Measurements from ENCODE around the gene SLC16A4. TPM values are rescaled to one million over a fixed set of nuclear protein-coding genes. Genes with fewer than 3 reads are reported as not detected.
"Not testable (repeated sequence)": the region's sequence is repeated elsewhere in the genome, so short reads cannot be mapped to it uniquely, and the experiment has no call there.

SLC16A4 gene
- total RNA-seq, 1 experiment from 2014 or later = 0.46 TPM

- in situ Hi-C loops (cut with HindIII; ENCODE audit: low pct_unique_long_range_greater_than_20kb, low sequenced_read_pairs) = no loop called here
- BruUV-seq (replicated peaks) = no TSS peak
- ATAC-seq (no peak), DNase-seq (ENCODE audit: low read depth, low spot score) (no peak)
- CTCF ChIA-PET = no interaction called here
- POLR2A ChIA-PET = interaction anchor here (0.7 kb wide), 1 partner anchor 66 kb away, joined by 3 read pairs; no protein-coding TSS in a partner anchor
- Histone ChIP-seq H3K36me3 (ENCODE audit: control insufficient read depth, insufficient read depth, low read length) (peaks cover 27% of the 10 kb centered on the region), H3K4me1 (ENCODE audit: control insufficient read depth, insufficient read depth, low read length) (no peaks in the 10 kb centered on the region), H3K27me3 (ENCODE audit: control insufficient read depth, insufficient read depth, low read length) (no peaks in the 10 kb centered on the region), H3K27ac (ENCODE audit: low read length) (no peak overlapping the region), H3K4me3 (ENCODE audit: low read depth in 2 of 2, low read length in 2 of 2) (no peak overlapping the region), H3K9me3 (ENCODE audit: control insufficient read depth, insufficient read depth, low read depth, low read length) (no peaks in the 10 kb centered on the region)
- TF ChIP-seq TCF7L2 (IDR thresholded peaks at IDR 0.05; ENCODE audit: low read depth, low read length) (no peak), POLR2AphosphoS5 (IDR thresholded peaks at IDR 0.05; ENCODE audit: low read depth, low read length) (no peak), CTCF (IDR thresholded peaks at IDR 0.05) (no peak), REST (IDR thresholded peaks at IDR 0.05; ENCODE audit: insufficient read depth in 1 of 2, low read depth in 2 of 2, low read length in 1 of 2) (no peak), SIN3A (IDR thresholded peaks at IDR 0.05; ENCODE audit: borderline replicate concordance, insufficient read depth, low read depth, low read length) (no peak)
- intact Hi-C loops (cut with micrococcal nuclease; ENCODE audit: unreplicated experiment) = no loop called here
These were observed 13.6 kb upstream of the SLC16A4 start for GRCh38 chr1:110404401-110404800.

GRCh38 chr1:110403805-110404204 is 13.0 kb upstream of the SLC16A4 start:
- intact Hi-C loops (cut with micrococcal nuclease; ENCODE audit: unreplicated experiment) = no loop called here
- H3K9me3 ChIP-seq (ENCODE audit: control insufficient read depth, insufficient read depth, low read depth, low read length) = no peaks in the 10 kb centered on the region
- in situ Hi-C loops (cut with HindIII; ENCODE audit: low pct_unique_long_range_greater_than_20kb, low sequenced_read_pairs) = no loop called here
- H3K4me3 ChIP-seq (ENCODE audit: low read depth in 2 of 2, low read length in 2 of 2) = no peak overlapping the region
- TF ChIP-seq REST (IDR thresholded peaks at IDR 0.05; ENCODE audit: insufficient read depth in 1 of 2, low read depth in 2 of 2, low read length in 1 of 2) (no peak), POLR2AphosphoS5 (IDR thresholded peaks at IDR 0.05; ENCODE audit: low read depth, low read length) (no peak), CTCF (IDR thresholded peaks at IDR 0.05) (no peak), SIN3A (IDR thresholded peaks at IDR 0.05; ENCODE audit: borderline replicate concordance, insufficient read depth, low read depth, low read length) (no peak), TCF7L2 (IDR thresholded peaks at IDR 0.05; ENCODE audit: low read depth, low read length) (no peak)
- ATAC-seq (no peak), DNase-seq (ENCODE audit: low read depth, low spot score) (no peak)
- POLR2A ChIA-PET = no interaction called here
- peaks cover 27% of the 10 kb centered on the region for H3K36me3 ChIP-seq (ENCODE audit: control insufficient read depth, insufficient read depth, low read length)
- no peak overlapping the region for H3K27ac ChIP-seq (ENCODE audit: low read length)
- no peaks in the 10 kb centered on the region for H3K27me3 ChIP-seq (ENCODE audit: control insufficient read depth, insufficient read depth, low read length)
- no peaks in the 10 kb centered on the region for H3K4me1 ChIP-seq (ENCODE audit: control insufficient read depth, insufficient read depth, low read length)
- BruUV-seq (replicated peaks) = no TSS peak
- CTCF ChIA-PET = no interaction called here

GRCh38 chr1:110396259-110396958 is 5.6 kb upstream of the SLC16A4 start:
- CTCF ChIA-PET; H3K36me3 ChIP-seq (ENCODE audit: control insufficient read depth, insufficient read depth, low read length); POLR2A ChIA-PET; ATAC-seq; DNase-seq (ENCODE audit: low read depth, low spot score); H3K4me1 ChIP-seq (ENCODE audit: control insufficient read depth, insufficient read depth, low read length); H3K9me3 ChIP-seq (ENCODE audit: control insufficient read depth, insufficient read depth, low read depth, low read length); H3K4me3 ChIP-seq (ENCODE audit: low read depth in 2 of 2, low read length in 2 of 2); H3K27me3 ChIP-seq (ENCODE audit: control insufficient read depth, insufficient read depth, low read length); BruUV-seq (replicated peaks); intact Hi-C loops (cut with micrococcal nuclease; ENCODE audit: unreplicated experiment); H3K27ac ChIP-seq (ENCODE audit: low read length); in situ Hi-C loops (cut with HindIII; ENCODE audit: low pct_unique_long_range_greater_than_20kb, low sequenced_read_pairs): not testable (repeated sequence)
